ENCODE data around the gene CEP57L1. TPM values are rescaled to one million over a fixed set of nuclear protein-coding genes. Genes with fewer than 3 reads are reported as not detected.

Gene CEP57L1
- total and polyA plus RNA-seq, 7 experiments from 2014 or later, result 3.1 to 17.2 (median 6.5) TPM

GRCh38 chr6:109069746-109070145 is 25.6 kb upstream of the CEP57L1 start:
- intact Hi-C loops (cut with micrococcal nuclease), result loop anchor here (5.0 kb wide), 3 partner anchors 127 to 957 kb away; no protein-coding TSS in a partner anchor
- peaks cover 15 to 64% (median 35%) of the 10 kb centered on the region in 7 donors for H3K4me1 Mint-ChIP-seq
- H3K36me3 Mint-ChIP-seq, result no peaks in the 10 kb centered on the region
- H3K9me3 ChIP-seq (ENCODE audit: control insufficient read depth in 2 of 3, low read length in 3 of 3), result no peaks in the 10 kb centered on the region
- H3K27ac ChIP-seq (ENCODE audit: low read depth, low read length), result no peak overlapping the region
- no peaks in the 10 kb centered on the region for H3K36me3 ChIP-seq (ENCODE audit: control insufficient read depth in 2 of 3, insufficient read depth in 3 of 3, low read length in 3 of 3)
- CTCF ChIA-PET, result interaction anchor here (0.7 to 7.7 kb wide), 4 partner anchors 58 to 527 kb away, joined by 5 to 143 read pairs (median 6); no protein-coding TSS in a partner anchor
- H3K4me3 Mint-ChIP-seq, result peak overlapping the region in 1 of 10 donors; percentile 85
- ATAC-seq, result no peak
- H3K27me3 ChIP-seq (ENCODE audit: control insufficient read depth in 2 of 2, insufficient read depth in 2 of 2, low read length in 2 of 2), result no peaks in the 10 kb centered on the region
- no peak overlapping the region for H3K4me3 ChIP-seq (ENCODE audit: low read length)
- POLR2A ChIA-PET, result interaction anchor here (1.0 to 5.3 kb wide), 2 partner anchors 59 to 512 kb away, joined by 3 to 67 read pairs; no protein-coding TSS in a partner anchor
- H3K4me1 ChIP-seq (ENCODE audit: control insufficient read depth in 2 of 2, insufficient read depth in 2 of 2, low read length in 2 of 2), result peaks cover 18 to 42% of the 10 kb centered on the region in 2 donors
- peaks cover 0 to 5% (median 0%) of the 10 kb centered on the region in 5 donors for H3K27me3 Mint-ChIP-seq
- peak overlapping the region in 3 of 9 donors; percentile 28 to 29 (median 29) for H3K27ac Mint-ChIP-seq
- H3K9me3 Mint-ChIP-seq, result no peaks in the 10 kb centered on the region
- no peak for DNase-seq

GRCh38 chr6:109071125-109071917 is 24.0 kb upstream of the CEP57L1 start:
- no peaks in the 10 kb centered on the region for H3K36me3 ChIP-seq (ENCODE audit: control insufficient read depth in 2 of 3, insufficient read depth in 3 of 3, low read length in 3 of 3)
- H3K4me3 ChIP-seq (ENCODE audit: low read length), result peak overlapping the region; percentile 43
- DNase-seq (peak in 2 of 9 donors; percentile 6 to 9), ATAC-seq (peak; percentile 36)
- ChIA-PET CTCF (interaction anchor here (0.6 to 7.7 kb wide), 19 partner anchors 9 to 529 kb away, joined by 3 to 143 read pairs (median 4); partner anchors contain the start of gene SESN1), POLR2A (interaction anchor here (0.5 to 5.3 kb wide), 10 partner anchors 22 to 552 kb away, joined by 3 to 67 read pairs (median 4); partner anchors contain the start of gene ARMC2)
- Mint-ChIP-seq H3K36me3 (no peaks in the 10 kb centered on the region), H3K4me1 (peaks cover 15 to 55% (median 32%) of the 10 kb centered on the region in 7 donors), H3K4me3 (peak overlapping the region; percentile 15 to 85 (median 72)), H3K27ac (peak overlapping the region in 8 of 9 donors; percentile 59 to 90 (median 80)), H3K9me3 (no peaks in the 10 kb centered on the region), H3K27me3 (peaks cover 0 to 12% (median 0%) of the 10 kb centered on the region in 5 donors)
- H3K27me3 ChIP-seq (ENCODE audit: control insufficient read depth in 2 of 2, insufficient read depth in 2 of 2, low read length in 2 of 2), result no peaks in the 10 kb centered on the region
- intact Hi-C loops (cut with micrococcal nuclease), result loop anchor here (5.0 kb wide), 3 partner anchors 129 to 959 kb away; no protein-coding TSS in a partner anchor
- H3K27ac ChIP-seq (ENCODE audit: low read depth, low read length), result peak overlapping the region; percentile 52
- H3K9me3 ChIP-seq (ENCODE audit: control insufficient read depth in 2 of 3, low read length in 3 of 3), result no peaks in the 10 kb centered on the region
- H3K4me1 ChIP-seq (ENCODE audit: control insufficient read depth in 2 of 2, insufficient read depth in 2 of 2, low read length in 2 of 2), result peaks cover 18 to 39% of the 10 kb centered on the region in 2 donors

DNA sequence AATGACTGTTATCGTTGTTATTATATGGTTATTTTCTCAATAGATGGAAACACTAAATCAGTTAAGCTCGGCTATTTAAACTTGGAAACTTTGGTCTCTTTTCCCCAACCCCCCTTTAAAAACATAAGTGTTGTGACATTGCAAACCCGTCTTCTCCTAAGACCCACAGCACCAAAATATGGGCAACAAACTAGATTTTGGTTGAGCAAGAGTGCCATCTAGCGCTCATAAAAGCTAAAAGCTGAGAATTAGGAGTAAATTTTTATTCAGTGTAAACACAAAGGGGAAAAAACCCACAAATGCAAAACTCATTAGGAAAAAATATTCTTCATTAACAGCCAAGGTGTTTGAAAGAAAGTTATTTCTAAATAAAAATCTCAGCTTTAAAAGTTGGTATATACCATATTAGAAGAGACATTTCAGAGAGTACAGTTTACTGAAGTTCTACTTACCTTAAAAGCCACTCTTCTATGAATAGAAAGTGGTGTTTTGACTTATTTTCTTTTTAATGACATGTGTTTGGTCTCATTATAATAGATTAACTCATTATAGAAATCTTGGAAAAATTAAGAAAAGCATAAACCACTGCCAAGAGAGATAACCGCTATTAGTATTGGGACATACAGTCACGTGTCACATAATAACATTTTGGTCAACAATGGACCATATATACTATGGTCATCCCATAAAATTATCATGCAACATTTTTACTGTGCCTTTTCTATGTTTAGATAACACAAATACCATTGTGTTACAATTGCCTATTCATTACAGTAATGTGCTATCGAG is 21.8 kb upstream of the CEP57L1 start:
- no peak overlapping the region for H3K4me3 ChIP-seq (ENCODE audit: low read length)
- DNase-seq (peak in 7 of 9 donors; percentile 56 to 78 (median 72)), ATAC-seq (peak; percentile 85)
- ChIA-PET CTCF (interaction anchor here (0.6 to 7.7 kb wide), 37 partner anchors 8 to 1784 kb away, joined by 3 to 143 read pairs (median 4); no protein-coding TSS in a partner anchor), POLR2A (interaction anchor here (0.6 to 5.3 kb wide), 5 partner anchors 21 to 514 kb away, joined by 3 to 67 read pairs (median 5); partner anchors contain the start of genes CEP57L1 and SESN1)
- peak overlapping the region in 4 of 9 donors; percentile 1 to 44 (median 4) for H3K27ac Mint-ChIP-seq
- peaks cover 15 to 37% (median 22%) of the 10 kb centered on the region in 7 donors for H3K4me1 Mint-ChIP-seq
- H3K9me3 Mint-ChIP-seq, result no peaks in the 10 kb centered on the region
- H3K36me3 Mint-ChIP-seq, result no peaks in the 10 kb centered on the region
- H3K9me3 ChIP-seq (ENCODE audit: control insufficient read depth in 2 of 3, low read length in 3 of 3), result no peaks in the 10 kb centered on the region
- H3K4me1 ChIP-seq (ENCODE audit: control insufficient read depth in 2 of 2, insufficient read depth in 2 of 2, low read length in 2 of 2), result peaks cover 18 to 39% of the 10 kb centered on the region in 2 donors
- H3K27me3 ChIP-seq (ENCODE audit: control insufficient read depth in 2 of 2, insufficient read depth in 2 of 2, low read length in 2 of 2), result no peaks in the 10 kb centered on the region
- peak overlapping the region in 8 of 10 donors; percentile 1 to 64 (median 24) for H3K4me3 Mint-ChIP-seq
- H3K27ac ChIP-seq (ENCODE audit: low read depth, low read length), result no peak overlapping the region
- H3K36me3 ChIP-seq (ENCODE audit: control insufficient read depth in 2 of 3, insufficient read depth in 3 of 3, low read length in 3 of 3), result no peaks in the 10 kb centered on the region
- intact Hi-C loops (cut with micrococcal nuclease), result loop anchor here (1.0 to 5.0 kb wide), 13 partner anchors 64 to 961 kb away; partner anchors contain the start of gene ARMC2 (in 1 of the 2)
- peaks cover 0 to 12% (median 0%) of the 10 kb centered on the region in 5 donors for H3K27me3 Mint-ChIP-seq

GRCh38 chr6:109074133-109074415 is 21.2 kb upstream of the CEP57L1 start:
- intact Hi-C loops (cut with micrococcal nuclease), result loop anchor here (5.0 kb wide), 3 partner anchors 132 to 962 kb away; no protein-coding TSS in a partner anchor
- DNase-seq, result no peak
- Mint-ChIP-seq H3K27ac (no peak overlapping the region), H3K27me3 (peaks cover 0 to 13% (median 0%) of the 10 kb centered on the region in 5 donors), H3K36me3 (no peaks in the 10 kb centered on the region), H3K4me3 (no peak overlapping the region), H3K4me1 (peaks cover 15 to 34% (median 22%) of the 10 kb centered on the region in 7 donors), H3K9me3 (no peaks in the 10 kb centered on the region)
- POLR2A ChIA-PET, result interaction anchor here (1.0 to 5.3 kb wide), 4 partner anchors 21 to 236 kb away, joined by 4 to 67 read pairs (median 4); partner anchors contain the start of genes CEP57L1 and SESN1
- CTCF ChIA-PET, result interaction anchor here (0.7 to 7.7 kb wide), 18 partner anchors 8 to 541 kb away, joined by 3 to 143 read pairs (median 4); no protein-coding TSS in a partner anchor
- no peaks in the 10 kb centered on the region for H3K9me3 ChIP-seq (ENCODE audit: control insufficient read depth in 2 of 3, low read length in 3 of 3)
- H3K4me3 ChIP-seq (ENCODE audit: low read length), result no peak overlapping the region
- H3K27ac ChIP-seq (ENCODE audit: low read depth, low read length), result no peak overlapping the region
- H3K36me3 ChIP-seq (ENCODE audit: control insufficient read depth in 2 of 3, insufficient read depth in 3 of 3, low read length in 3 of 3), result no peaks in the 10 kb centered on the region
- peaks cover 18 to 38% of the 10 kb centered on the region in 2 donors for H3K4me1 ChIP-seq (ENCODE audit: control insufficient read depth in 2 of 2, insufficient read depth in 2 of 2, low read length in 2 of 2)
- no peak for ATAC-seq
- no peaks in the 10 kb centered on the region for H3K27me3 ChIP-seq (ENCODE audit: control insufficient read depth in 2 of 2, insufficient read depth in 2 of 2, low read length in 2 of 2)

DNA sequence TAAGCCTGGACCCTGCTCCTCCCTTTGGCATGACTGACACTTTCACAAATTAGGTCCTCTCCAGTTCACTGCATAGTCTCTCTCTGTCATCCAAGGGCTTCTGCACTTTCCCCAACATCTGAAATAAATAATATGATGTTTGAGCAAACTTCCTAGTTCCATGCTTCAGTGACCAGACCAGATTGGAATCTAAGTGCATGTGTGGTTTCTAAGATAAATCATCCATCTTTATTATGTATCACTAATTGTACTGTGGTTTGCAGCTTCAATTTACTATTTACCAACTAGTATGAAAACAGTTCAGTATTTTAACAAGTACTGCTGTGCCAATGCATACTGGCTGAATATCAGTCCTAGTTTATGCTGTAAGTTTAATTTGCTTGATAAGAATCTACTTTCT is 19.4 kb upstream of the CEP57L1 start:
- peaks cover 0 to 14% (median 0%) of the 10 kb centered on the region in 5 donors for H3K27me3 Mint-ChIP-seq
- Histone ChIP-seq H3K36me3 (ENCODE audit: control insufficient read depth in 2 of 3, insufficient read depth in 3 of 3, low read length in 3 of 3) (no peaks in the 10 kb centered on the region), H3K9me3 (ENCODE audit: control insufficient read depth in 2 of 3, low read length in 3 of 3) (no peaks in the 10 kb centered on the region), H3K4me3 (ENCODE audit: low read length) (no peak overlapping the region), H3K27ac (ENCODE audit: low read depth, low read length) (no peak overlapping the region), H3K27me3 (ENCODE audit: control insufficient read depth in 2 of 2, insufficient read depth in 2 of 2, low read length in 2 of 2) (no peaks in the 10 kb centered on the region), H3K4me1 (ENCODE audit: control insufficient read depth in 2 of 2, insufficient read depth in 2 of 2, low read length in 2 of 2) (peaks cover 17 to 23% of the 10 kb centered on the region in 2 donors)
- no peak for DNase-seq
- peaks cover 0 to under 1% (median 0%) of the 10 kb centered on the region in 5 donors for H3K36me3 Mint-ChIP-seq
- peak overlapping the region in 1 of 9 donors; percentile 13 for H3K27ac Mint-ChIP-seq
- no peaks in the 10 kb centered on the region for H3K9me3 Mint-ChIP-seq
- intact Hi-C loops (cut with micrococcal nuclease), result no loop called here
- ATAC-seq, result no peak
- no peak overlapping the region for H3K4me3 Mint-ChIP-seq
- CTCF ChIA-PET, result interaction anchor here (0.6 to 7.7 kb wide), 7 partner anchors 19 to 543 kb away, joined by 3 to 143 read pairs (median 3); partner anchors contain the start of genes CD164, CEP57L1 and SESN1
- POLR2A ChIA-PET, result interaction anchor here (0.5 to 1.3 kb wide), 2 partner anchors 67 to 201 kb away, joined by 4 read pairs; no protein-coding TSS in a partner anchor
- peaks cover 15 to 24% (median 17%) of the 10 kb centered on the region in 7 donors for H3K4me1 Mint-ChIP-seq
